ENCODE measurements around the gene KRTAP5-8. TPM values are rescaled to one million over a fixed set of nuclear protein-coding genes. Genes with fewer than 3 reads are reported as not detected.
"Not testable (repeated sequence)": the region's sequence is repeated elsewhere in the genome, so short reads cannot be mapped to it uniquely, and the experiment has no call there.

KRTAP5-8 gene
- total RNA-seq, 2 donors from 2014 or later: 0.22 to 0.58 TPM

DNA sequence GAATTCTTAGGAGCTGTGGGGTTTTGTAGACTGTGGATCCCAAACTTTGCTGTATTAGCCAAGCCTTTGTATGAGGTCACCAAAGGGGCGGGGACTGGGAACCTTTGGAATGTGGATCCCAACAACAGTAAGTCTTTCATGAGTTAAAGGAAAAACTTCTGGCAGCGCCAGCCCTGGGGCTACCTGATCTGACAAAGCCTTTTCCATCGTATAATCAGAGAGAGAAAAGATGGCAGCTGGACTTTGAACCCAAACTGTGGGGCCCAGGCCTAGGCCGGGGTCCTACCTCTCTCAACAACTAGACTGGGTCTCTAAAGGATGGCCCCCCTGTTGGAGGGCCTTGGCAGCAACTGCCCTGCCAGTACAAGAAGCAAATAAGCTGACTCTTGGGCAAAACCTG is 50.5 kb downstream of the KRTAP5-8 start:
- ATAC-seq; intact Hi-C loops (cut with DNase I, micrococcal nuclease); DNase-seq: not testable (repeated sequence)

Other genes starting within 250 kb of the KRTAP5-8 start
- 100 to 1,000 TPM in 1 of 2 donors, 10 to 100 TPM in 1; 56.5 to 126 TPM for gene DHCR7, start 89.6 kb upstream of the KRTAP5-8 start, total RNA-seq
- 100 to 1,000 TPM; 140 to 165 TPM for gene NADSYN1, start 84.8 kb upstream of the KRTAP5-8 start, total RNA-seq
- under 1 TPM; 0.61 to 0.73 TPM for gene KRTAP5-7, start 10.8 kb upstream of the KRTAP5-8 start, total RNA-seq
- gene KRTAP5-9, start 10.4 kb downstream of the KRTAP5-8 start, total RNA-seq: 1 to 10 TPM in 1 of 2 donors, under 1 TPM in 1; 0.61 to 1.2 TPM
- gene KRTAP5-10, start 27.5 kb downstream of the KRTAP5-8 start, total RNA-seq: under 1 TPM; 0.53 to 0.58 TPM
- gene KRTAP5-11, start 44.9 kb downstream of the KRTAP5-8 start, total RNA-seq: not detected

Measured in left colon (tissue), 2 donors.